ENCODE data around the gene CCZ1.
"Not testable (repeated sequence)": the region's sequence is repeated elsewhere in the genome, so short reads cannot be mapped to it uniquely, and the experiment has no call there.

The CCZ1 gene

GRCh38 chr7:5924180-5924579 is 25.6 kb downstream of the CCZ1 start:
- not testable (repeated sequence) for DNase-seq

- not testable (repeated sequence) for DNase-seq
These were observed 26.1 kb downstream of the CCZ1 start for GRCh38 chr7:5924630-5925029.

- not testable (repeated sequence) for DNase-seq
These were observed 27.8 kb downstream of the CCZ1 start for GRCh38 chr7:5926263-5926870.

- not testable (repeated sequence) for DNase-seq
These were observed 31.8 kb downstream of the CCZ1 start for GRCh38 chr7:5930290-5930689.

- DNase-seq = not testable (repeated sequence)
These were observed 32.7 kb downstream of the CCZ1 start for GRCh38 chr7:5931250-5931649.

GRCh38 chr7:5931905-5932644 is 33.5 kb downstream of the CCZ1 start:
- DNase-seq = not testable (repeated sequence)

GRCh38 chr7:5934945-5935450 is 36.5 kb downstream of the CCZ1 start:
- DNase-seq = not testable (repeated sequence)

- not testable (repeated sequence) for DNase-seq
These were observed 64.7 kb downstream of the CCZ1 start for GRCh38 chr7:5963205-5963604.

- DNase-seq = not testable (repeated sequence)
These were observed 65.3 kb downstream of the CCZ1 start for GRCh38 chr7:5963810-5964209.

GRCh38 chr7:5970347-5970911 is 71.9 kb downstream of the CCZ1 start, which contains the start of gene RSPH10B:
Gene RSPH10B (minus strand): TSS chr7:5970689. CDS start chr7:5967116, 3,573 bp downstream.
- DNase-seq = not testable (repeated sequence)

- DNase-seq = not testable (repeated sequence)
These were observed 75.0 kb downstream of the CCZ1 start for GRCh38 chr7:5973580-5973979.
